NCI-H2029 (cell line): ENCODE measurements around the gene TUT4.
A peak's percentile ranks its signal among the peaks of the same experiment; 100 is the strongest.

Source experiments
- DNase-seq: peaks from one replicate; lab custom pipeline; 2025; lab: John Stamatoyannopoulos, UW

The TUT4 gene

DNA sequence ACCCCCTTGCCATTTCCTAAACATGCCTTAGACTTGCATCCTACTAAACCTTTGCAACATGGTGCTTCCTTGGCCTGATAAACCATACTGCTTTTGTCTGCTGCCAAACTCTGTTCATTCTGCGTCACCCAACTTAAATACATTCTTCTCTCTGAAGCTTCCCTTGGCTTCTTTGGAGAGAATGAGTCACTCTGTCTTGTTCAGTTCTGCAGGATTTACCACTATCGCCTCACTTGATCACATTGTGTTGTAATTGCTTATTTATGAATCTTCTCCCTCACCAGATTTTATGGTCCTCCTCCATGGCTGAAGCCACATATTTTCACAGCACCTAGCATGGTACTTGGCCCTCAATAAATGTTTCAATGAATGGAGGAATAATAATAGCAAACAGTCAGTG, 21.7 kb upstream of the TUT4 start:
- no peak for DNase-seq

DNA sequence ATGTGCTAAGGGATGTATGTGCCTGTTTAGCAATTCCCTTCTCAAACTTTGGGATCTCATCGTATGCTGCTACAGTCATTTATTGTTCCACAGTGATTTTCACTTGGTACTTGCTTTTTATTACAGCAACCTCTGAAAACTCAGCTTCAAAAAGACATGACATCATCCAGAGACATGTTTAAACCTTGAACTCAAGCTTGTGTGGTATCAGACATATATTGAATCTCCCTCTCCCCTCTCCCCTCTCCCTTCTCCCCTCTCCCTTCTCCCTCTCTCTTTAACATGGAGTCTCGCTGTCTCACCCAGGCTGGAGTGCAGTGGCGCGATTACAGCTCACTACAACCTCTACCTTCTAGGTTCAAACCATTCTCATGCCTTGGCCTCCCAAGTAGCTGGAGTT, 19.5 kb upstream of the TUT4 start:
- DNase-seq = no peak

DNA sequence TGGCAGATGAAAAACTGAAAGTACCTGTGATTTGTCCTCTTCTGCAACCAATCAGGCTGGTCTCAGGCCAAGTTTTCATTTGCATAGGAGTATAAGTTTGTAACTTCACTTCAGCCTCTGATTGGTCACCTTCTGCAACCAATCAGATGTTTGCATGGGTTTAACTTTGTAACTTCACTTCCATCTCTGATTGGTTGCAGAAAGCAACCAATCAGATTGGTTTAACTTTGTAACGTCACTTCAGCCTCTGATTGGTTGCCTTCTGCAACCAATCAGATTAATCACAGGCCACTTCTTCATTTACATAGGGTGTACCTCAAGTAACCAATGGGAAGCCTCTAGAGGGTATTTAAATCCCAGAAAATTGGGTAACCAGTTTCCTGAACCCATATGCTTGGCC, 18.9 kb upstream of the TUT4 start:
- no peak for DNase-seq

DNA sequence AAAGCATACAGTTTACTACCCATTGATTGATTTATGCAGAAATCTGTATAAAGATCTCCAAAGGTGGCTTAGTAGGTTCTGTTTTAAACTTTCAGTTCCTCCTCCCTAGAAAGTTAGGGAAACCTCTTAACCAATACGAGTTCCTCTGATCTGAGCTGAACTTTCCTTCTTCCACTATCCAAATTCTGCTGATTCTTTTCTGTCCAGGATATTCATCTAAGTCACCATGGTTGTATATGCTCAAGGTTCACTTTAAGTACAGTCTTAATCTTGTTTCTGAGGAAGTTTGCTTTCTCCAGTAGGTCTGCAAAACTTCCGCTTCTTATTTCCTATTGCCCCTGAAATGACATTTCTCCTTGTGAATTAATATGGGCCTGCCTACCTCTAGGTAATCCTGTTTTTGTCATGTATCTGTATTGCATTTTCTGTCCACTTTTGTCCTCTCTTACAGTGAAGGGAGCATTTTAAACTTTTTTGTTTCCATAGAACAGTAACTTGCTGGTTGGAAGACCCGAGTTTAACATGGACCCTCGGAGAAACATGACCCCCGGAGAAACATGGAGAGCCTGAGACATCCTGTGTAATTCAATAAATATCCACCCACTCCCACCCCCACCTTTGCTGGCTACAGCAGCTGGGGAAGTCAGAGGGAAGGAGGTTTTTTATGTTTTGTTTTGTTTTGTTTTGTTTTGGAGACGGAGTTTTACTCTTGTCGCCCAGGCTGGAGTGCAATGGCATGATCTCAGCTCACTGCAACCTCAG, 16.7 kb upstream of the TUT4 start:
- DNase-seq = no peak

DNA sequence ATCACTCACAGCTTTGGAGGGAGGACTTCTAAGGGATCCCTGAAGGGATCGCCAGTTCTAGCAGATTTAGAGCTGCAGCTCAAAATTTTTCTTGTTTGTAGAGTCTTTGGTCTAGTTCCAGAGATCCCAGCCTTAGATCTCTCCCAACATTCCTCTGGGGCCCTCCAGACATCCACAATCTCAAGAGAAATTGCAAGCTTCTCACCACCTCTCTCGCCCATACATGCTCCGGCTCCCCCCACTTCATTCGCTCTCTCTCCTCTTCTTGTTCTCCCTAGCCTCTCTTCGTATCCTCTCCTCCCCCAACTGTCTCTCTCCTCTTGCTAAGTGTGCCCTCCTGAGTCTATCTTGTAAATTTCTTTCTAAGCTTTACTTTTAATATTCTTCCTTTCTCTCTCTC, 15.1 kb upstream of the TUT4 start:
- no peak for DNase-seq

DNA sequence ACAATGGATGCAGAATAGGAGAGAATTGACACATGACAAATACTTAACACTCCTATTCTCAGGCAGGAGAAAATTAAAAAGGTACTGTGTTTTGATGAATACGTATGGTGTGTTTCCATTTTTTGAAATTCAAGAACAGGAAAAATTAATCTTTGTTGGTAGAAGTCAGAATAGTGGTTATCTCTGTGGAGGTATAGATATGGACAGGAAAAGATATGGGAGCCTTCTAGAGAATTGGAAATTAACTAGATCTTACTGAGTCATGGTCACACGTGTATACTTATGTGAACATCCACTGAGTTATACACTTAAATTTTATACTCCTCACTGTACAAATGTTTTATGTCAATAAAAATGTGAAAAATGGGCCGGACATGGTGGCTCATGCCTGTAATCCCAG, 9.9 kb upstream of the TUT4 start:
- no peak for DNase-seq

DNA sequence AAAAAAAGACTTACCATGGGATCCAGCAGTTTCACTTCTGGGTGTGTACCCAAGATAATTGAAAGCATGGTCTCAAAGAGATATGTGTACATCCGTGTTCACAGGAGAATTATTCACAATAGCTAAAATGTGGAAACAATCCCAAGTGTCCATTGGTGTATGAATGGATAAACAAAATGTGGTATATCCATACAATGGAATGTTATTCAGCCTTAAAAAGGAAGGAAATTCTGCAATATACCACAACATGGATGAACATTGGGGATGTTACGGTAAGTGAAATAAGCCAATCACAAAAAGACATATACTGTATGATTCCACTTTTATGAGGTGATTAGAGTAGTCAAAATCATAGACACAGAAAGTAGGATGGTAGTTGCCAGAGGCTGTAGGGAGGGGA, 7.0 kb upstream of the TUT4 start:
- no peak for DNase-seq

DNA sequence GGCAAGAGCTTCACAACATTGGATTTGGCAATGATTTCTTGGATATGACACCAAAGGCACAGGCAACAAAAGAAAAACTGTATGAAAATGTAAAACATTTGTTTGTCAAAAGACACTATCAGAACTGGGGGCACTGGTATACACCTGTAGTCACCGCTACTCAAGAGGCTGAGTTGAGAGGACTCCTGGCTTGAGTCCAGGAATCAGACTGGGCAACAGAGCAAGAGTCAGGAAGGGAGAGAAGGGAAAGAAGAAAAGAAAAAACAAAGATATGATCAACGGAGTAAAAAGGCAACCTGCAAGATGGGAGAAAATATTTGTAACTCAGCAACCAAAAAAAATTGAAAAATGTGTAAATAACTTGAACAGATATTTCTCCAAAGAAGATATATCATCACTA, 6.0 kb upstream of the TUT4 start:
- peak; percentile 71 for DNase-seq

DNA sequence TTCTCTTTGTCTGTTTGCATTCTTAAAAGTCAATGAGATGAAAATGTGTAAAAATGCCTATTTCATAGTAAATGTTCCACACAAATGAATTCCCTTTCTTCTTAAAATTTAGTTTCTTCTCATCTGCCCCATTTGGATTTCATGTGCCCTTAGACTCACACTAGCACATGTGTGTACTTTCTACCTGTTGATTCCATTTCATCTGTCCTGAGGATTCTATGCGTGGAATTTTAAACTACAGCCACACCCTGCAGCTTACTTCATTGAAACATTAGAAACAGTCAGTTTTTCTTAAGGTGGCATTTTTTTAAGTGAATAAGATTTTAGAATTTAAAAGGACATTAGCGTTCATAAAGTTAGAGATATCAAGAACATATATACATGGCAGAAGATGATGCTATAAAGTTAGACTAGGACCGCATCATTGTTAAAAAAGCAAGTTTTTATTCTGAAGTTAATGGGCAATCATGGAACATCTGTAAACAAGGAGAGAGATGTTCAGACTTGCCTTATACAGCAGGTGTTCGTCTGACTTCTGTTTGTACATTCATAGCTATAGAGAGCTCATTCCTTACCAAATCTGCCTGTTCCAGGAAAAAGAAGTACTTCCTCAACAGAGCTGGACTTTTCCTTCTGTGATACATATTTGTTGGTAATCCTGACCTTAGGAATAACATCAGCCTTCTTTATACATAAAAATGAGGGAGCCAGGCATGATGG, 3.9 kb upstream of the TUT4 start:
- DNase-seq = no peak

DNA sequence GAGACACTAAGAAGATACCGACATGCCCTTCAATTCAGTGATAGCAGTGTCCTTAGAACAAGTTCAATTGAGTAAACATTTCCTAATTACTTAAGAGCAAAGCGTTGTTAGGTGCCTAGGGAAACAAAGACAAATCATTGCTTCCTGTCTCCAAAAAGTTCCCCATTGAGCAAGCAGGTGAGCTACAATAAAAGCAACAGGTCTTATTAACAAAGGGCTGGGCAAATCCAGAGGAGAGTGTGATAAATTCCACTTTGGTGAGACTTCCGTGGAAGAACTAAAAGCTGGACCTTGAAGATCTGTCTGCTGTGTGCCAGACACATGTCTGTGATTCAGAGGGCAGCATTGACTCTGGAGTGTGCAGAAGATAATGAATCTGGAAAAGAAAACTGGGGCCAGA, 1.9 kb upstream of the TUT4 start:
- no peak for DNase-seq

DNA sequence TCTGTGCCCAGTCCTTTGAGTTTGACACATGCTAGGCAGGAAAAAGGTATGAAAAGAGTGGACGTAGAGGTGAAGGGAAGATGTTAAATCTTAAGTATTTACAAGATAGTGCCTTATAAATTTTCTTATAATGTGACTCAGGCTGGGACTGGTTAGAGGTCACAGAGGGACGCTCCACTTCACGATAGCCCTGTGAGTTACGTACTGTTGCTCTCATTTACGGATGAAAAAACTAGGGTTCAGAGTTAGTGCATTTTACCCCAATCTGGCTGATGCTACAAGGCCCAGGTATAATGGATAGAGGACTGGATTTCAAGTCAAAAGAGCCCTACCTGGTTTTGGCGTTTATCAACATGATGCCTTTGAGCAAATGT, 1.4 kb upstream of the TUT4 start:
- no peak for DNase-seq

DNA sequence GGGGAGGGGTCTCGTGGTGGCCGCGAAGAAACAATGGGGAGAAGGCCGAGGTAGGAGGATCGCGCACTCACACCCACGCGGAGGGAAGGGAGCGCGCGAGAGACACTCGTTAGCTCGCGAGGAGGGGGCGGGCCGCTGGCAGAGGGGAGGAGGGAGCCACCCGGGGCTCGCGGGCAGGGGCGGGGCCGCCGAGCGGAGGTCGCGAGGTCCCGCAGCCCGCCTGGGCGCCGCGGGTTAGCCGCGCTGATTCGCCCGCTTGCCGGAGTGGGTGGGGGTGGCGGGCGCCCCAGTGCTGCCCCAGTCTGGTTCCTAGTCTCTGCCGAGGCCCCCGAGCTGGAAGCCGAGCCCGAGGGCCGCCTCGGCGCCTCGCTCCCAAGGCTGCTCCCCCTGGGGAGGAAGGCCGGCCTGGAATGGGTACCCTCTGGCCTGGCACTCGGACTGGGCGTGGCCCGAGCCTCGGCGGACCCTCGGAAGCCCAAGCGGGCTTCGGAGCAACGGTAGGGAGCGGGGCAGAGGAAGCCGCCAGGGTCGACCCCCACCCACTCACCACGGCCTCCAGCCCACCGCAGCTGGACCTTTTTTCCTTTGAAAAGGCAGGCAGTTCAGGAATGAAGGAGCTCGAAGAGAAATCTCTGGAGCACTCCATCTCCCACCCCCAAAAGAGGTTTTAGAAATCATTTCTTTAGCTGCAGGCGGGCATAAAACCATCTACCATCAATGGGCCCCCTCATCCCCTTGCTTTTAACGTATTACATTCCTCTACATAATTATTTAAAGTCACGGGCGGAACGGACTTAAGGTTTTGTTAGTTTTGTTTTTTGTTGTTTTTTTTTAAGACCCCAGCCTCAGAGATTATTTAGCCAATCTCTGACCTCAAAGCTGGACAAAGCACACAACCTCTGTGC, 722 bp upstream of the TUT4 start:
- DNase-seq = peak; percentile 77

DNA sequence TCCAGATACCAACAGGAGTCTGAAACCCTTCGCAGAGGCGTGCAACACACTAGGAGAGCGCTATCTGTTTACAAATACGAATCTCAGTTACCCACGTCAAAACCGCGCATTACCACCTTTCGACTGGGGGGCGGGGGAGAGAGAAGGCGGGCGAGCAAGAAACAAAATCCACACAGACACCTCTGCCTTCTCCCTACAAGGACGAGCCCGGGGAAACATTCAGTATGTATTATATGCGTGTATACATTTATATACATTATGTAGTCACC, 722 bp downstream of the TUT4 start:
- DNase-seq = peak; percentile 63

DNA sequence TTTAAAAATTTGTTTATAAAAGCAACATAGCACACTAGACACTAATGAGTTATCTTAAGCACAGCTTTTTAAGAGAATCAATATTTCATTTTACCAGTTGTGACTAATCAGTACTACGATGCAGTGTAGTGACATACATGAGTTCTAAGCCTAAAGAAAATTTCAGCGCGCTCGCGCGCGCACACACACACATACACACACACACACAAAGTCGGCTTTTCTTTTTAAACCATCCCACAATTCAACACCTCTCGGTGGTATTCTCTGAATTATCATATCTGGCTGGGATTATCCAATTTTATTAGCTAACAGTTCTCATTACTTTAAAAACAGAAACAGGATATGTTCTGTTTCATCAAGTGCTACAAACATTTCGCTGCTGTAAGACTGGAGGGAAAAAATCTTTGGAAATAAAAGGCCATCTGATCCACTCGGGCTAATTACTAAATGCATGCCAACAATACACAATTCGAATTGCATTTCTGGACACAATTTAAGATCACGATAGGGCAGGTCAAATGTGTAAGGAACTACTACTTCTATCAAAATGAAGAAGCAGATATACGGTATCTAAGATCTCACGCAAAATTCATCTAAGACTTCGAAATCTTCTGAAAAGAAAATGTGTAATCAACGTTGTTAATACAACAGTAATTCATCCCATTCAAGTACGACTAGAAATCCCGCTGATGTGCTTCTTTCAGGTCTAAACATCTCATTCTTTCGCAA, 1.2 kb downstream of the TUT4 start:
- no peak for DNase-seq

DNA sequence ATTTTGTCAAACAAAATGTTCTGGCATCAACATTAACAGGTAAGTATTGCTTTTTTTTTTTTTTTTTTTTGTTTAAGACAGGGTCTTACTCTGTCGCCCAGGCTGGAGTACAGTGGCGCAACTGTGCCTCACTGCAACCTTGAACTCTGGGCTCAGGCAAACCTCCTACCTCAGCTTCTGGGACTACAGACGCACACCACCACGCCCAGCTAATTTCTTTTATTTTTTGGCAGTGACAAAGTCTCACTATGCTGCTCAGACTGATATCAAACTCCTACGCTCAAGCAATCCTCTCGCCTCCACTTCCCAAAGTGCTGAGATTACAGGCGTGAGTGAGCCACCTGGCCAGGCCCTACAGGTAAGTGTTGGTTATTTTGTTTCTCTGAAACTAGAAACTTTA, 2.4 kb downstream of the TUT4 start:
- DNase-seq = no peak

DNA sequence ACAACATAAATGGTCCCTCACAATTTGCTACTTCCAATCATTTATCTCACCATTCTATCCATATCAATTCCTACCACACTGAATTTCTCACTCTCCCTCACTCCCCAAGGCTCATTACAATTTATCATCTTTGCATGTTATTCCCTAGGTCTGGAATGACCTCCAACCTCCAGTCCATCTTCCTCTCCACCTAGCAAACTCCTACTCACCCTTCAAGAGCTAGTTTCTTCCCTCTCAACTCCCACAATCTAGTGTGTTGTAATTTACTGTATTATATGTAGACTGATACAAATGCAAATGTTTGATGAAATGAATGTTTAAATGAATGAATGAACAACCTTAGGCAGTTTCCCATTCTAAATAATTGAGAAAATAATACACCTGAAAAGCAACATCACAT, 3.6 kb downstream of the TUT4 start:
- DNase-seq = no peak

DNA sequence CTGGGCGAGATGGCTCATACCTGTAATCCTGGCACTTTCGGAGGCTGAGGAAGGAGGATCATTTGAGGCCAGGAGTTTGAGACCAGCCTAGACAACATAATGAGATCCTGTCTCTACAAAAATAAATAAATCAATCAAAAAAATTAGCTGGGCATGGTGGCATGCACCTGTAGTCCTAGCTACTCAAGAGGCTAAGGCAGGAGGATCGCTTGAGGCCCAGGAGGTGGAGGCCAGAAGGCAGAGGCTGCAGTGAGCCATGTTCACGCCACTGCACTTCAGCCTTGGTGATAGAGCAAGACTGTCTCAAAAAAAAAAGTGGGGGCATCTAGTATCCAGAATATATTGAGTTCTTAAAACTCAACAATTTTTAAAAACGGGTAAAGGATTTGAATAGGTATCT, 6.0 kb downstream of the TUT4 start:
- DNase-seq = no peak

DNA sequence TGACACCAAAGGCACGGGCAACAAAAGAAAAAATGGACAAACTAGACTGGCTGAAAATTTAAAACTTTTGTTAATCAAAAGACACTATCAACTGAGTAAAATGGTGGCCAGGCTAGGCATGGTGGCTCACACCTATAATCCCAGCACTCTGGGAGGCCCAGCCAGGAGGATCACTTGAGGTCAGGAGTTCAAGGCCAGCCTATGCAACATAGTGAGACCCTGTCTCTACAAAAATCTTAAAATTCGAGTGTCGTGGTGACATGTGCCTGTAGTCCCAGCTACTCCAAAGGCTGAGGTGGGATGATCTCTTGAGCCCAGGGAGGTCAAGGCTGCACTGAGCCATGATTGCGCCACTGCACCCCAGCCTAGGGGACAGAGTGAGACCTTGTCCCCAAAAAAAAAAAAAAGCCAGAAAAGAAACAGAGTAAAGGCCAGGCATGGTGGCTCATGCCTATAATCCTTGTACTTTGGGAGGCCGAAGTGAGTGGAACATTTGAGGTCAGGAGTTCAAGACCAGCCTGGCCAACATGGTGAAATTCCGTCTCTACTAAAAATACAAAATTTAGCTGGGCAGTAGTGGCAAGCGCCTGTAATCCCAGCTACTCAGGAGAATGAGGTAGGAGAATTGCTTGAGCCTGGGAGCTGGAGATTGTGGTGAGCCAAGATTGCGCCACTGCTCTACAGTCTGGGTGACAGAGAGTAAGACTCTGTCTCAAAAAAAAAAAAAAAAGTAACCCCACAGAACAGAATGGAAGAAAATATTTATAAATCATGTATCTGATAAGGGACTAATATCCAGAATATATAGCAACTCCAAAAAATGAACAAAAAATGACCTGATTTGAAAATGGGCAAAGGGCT, 8.0 kb downstream of the TUT4 start:
- no peak for DNase-seq

DNA sequence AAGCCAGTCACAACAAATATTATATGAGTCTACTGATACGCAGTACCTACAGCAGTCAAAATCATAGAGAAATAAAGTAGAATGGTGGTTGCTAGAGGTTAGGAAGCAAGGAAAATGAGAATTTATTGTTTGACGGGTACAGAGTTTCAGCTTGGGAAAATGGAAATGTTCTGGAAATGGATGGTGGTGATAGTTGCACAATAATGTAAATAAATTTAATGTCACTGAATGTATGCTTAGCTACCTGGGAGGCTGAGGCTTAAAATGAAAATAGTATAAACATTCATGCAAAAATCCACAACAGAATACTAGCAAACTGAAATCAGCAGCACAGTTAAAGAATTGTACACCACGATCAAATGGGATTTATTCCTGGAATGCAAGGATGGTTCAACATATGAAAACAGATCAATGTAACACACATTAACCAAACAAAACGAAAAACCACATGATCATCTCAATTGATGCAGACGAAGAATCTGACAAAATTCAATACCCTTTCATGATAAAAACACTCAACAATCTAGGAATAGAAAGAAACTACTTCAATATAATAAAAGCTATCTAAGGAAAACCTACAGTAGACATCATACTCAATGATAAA, 10.7 kb downstream of the TUT4 start:
- no peak for DNase-seq

DNA sequence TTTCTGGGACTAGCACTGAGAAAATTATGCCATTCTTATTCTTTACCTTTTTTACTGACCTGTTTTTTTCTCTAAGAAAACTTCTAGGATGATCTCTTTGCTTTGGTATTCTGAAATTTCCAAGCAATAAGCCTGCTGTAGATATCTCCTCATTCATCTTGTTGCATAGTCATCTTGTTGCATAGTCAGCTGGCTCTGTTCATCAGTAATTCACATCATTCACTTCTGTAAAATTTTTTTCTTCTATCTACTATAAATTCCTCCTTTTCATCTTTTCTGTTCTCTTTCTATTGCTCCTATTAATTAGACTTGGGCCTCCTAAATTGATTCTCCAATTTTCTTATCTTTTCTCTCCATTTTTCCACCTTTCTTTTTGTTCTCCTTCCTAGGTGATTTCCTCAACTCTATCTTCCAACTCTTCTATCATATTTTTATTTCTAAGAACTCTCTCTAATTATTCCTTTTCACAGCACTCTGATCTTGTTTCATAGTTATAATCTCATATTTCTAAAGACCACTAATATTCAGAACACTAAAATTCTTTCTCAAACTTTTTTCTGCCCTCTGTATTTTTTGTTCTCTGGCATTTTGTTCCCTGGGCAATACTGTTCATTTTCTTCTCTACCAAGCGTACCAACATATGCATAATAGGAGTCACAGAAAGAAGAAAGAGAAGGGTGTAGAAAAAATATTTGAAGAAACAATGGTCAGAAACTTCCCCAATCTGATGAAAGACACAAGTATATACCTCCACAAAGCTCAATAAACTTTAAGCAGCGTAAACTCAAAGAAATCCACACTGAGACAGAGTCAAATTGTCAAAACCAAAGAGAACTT, 17.7 kb downstream of the TUT4 start:
- no peak for DNase-seq
